HG03045 (cell line): ENCODE data around the gene TBXA2R.
"Not testable (repeated sequence)": the region's sequence is repeated elsewhere in the genome, so short reads cannot be mapped to it uniquely, and the experiment has no call there.

Source experiments
- ATAC-seq: cut with Tn5 transposase; IDR thresholded peaks from one replicate; pipeline ENCODE4 v1.9.1; 2021; ENCODE audit warnings: mild to moderate bottlenecking, moderate library complexity; ENCODE audit not compliant: unreplicated experiment

TBXA2R gene

GRCh38 chr19:3606690-3607289 is at the start of gene TBXA2R:
Gene TBXA2R (minus strand): TSS chr19:3606875. CDS start chr19:3600634, 6,241 bp downstream.
- no peak for ATAC-seq

GRCh38 chr19:3656073-3656746 is 49.5 kb upstream of the TBXA2R start:
- no peak for ATAC-seq

- no peak for ATAC-seq
Observed at GRCh38 chr19:3655402-3656072, 48.9 kb upstream of the TBXA2R start.

- ATAC-seq, result no peak
Observed at GRCh38 chr19:3653865-3654513, 47.3 kb upstream of the TBXA2R start.

- ATAC-seq, result no peak
Observed at GRCh38 chr19:3653081-3653795, 46.6 kb upstream of the TBXA2R start.

- ATAC-seq, result no peak
Observed at GRCh38 chr19:3652422-3652821, 45.7 kb upstream of the TBXA2R start.

GRCh38 chr19:3651684-3652083 is 45.0 kb upstream of the TBXA2R start:
- ATAC-seq, result no peak

GRCh38 chr19:3649888-3650287 is 43.2 kb upstream of the TBXA2R start:
- ATAC-seq, result no peak

- ATAC-seq, result no peak
Observed at GRCh38 chr19:3648037-3648905, 41.6 kb upstream of the TBXA2R start.

GRCh38 chr19:3647102-3647501 is 40.4 kb upstream of the TBXA2R start:
- ATAC-seq, result not testable (repeated sequence)

- ATAC-seq, result no peak
Observed at GRCh38 chr19:3646336-3647092, 39.8 kb upstream of the TBXA2R start.

GRCh38 chr19:3645726-3646125 is 39.1 kb upstream of the TBXA2R start:
- no peak for ATAC-seq

- ATAC-seq, result no peak
Observed at GRCh38 chr19:3645067-3645396, 38.4 kb upstream of the TBXA2R start.

GRCh38 chr19:3644351-3645066 is 37.8 kb upstream of the TBXA2R start:
- no peak for ATAC-seq

- ATAC-seq, result no peak
Observed at GRCh38 chr19:3643674-3644313, 37.1 kb upstream of the TBXA2R start.

GRCh38 chr19:3642987-3643673 is 36.5 kb upstream of the TBXA2R start:
- ATAC-seq, result no peak

GRCh38 chr19:3642296-3642695 is 35.6 kb upstream of the TBXA2R start:
- ATAC-seq, result no peak
